ENCODE data around the gene PCDHGA12. TPM values are rescaled to one million over a fixed set of nuclear protein-coding genes. Genes with fewer than 3 reads are reported as not detected.
"Not testable (repeated sequence)": the region's sequence is repeated elsewhere in the genome, so short reads cannot be mapped to it uniquely, and the experiment has no call there.

PCDHGA12 gene
- total and polyA plus RNA-seq, 10 donors = 0.02 to 6.3 (median 4.8) TPM

GRCh38 chr5:141402553-141403243 lies 27.6 kb upstream of the PCDHGA12 start, which contains the start of gene PCDHGA9:
Gene PCDHGA9, plus strand, starts transcription at chr5:141402778. Its CDS starts 175 bp downstream, at chr5:141402953.
- Histone ChIP-seq H3K36me3 (peaks cover 0 to 7% (median 0%) of the 10 kb centered on the region in 6 donors), H3K9me3 (peaks cover 7 to 97% (median 89%) of the 10 kb centered on the region in 8 donors), H3K27me3 (replicated peaks in 1 of 7) (peaks cover 0 to 94% (median 19%) of the 10 kb centered on the region in 7 donors), H3K4me3 (peak within 1 kb of the TSS in 4 of 8 donors; percentile 5 to 61 (median 23)), H3K4me1 (no peaks in the 10 kb centered on the region), H3K27ac (no peak within 1 kb of the TSS)
- peak in 4 of 11 experiments; percentile 8 to 19 (median 16) for TF ChIP-seq CTCF (IDR thresholded peaks at IDR 0.05 in 8 of 11, conservative IDR thresholded peaks at IDR 0.05 in 3 of 11)
- TF ChIP-seq POLR2AphosphoS5 (IDR thresholded peaks at IDR 0.05) = no peak
- peak; percentile 59 for DNase-seq
- 12 to 30% (median 20%) methylated on average over 23 to 27 of the region's 27 CpGs for WGBS, 5 donors
- intact Hi-C loops (cut with DNase I; ENCODE audit: low total_unique reads) = no loop called here

GRCh38 chr5:141403387-141403786 lies 26.9 kb upstream of the PCDHGA12 start:
- peaks cover 0 to 97% (median 25%) of the 10 kb centered on the region in 7 donors for H3K27me3 ChIP-seq (replicated peaks in 1 of 7)
- H3K9me3 ChIP-seq = peaks cover 7 to 100% (median 92%) of the 10 kb centered on the region in 8 donors
- no peaks in the 10 kb centered on the region for H3K4me1 ChIP-seq
- peaks cover 0 to 7% (median 0%) of the 10 kb centered on the region in 6 donors for H3K36me3 ChIP-seq
- intact Hi-C loops (cut with DNase I; ENCODE audit: low total_unique reads) = no loop called here
- TF ChIP-seq CTCF (IDR thresholded peaks at IDR 0.05 in 8 of 11, conservative IDR thresholded peaks at IDR 0.05 in 3 of 11) (no peak), POLR2A (IDR thresholded peaks at IDR 0.05) (no peak), POLR2AphosphoS5 (IDR thresholded peaks at IDR 0.05) (no peak)
- WGBS, 5 donors = 28 to 41% (median 34%) methylated on average over 20 to 22 of the region's 22 CpGs
- H3K4me3 ChIP-seq = peak overlapping the region in 1 of 8 donors; percentile 61
- DNase-seq = no peak
- no peak overlapping the region for H3K27ac ChIP-seq

- H3K27ac ChIP-seq; H3K4me1 ChIP-seq; intact Hi-C loops (cut with DNase I; ENCODE audit: low total_unique reads); H3K36me3 ChIP-seq: not testable (repeated sequence)
- peaks cover 0 to 99% (median 31%) of the 10 kb centered on the region in 7 donors for H3K27me3 ChIP-seq (replicated peaks in 1 of 7)
- DNase-seq = peak; percentile 84
- peak within 1 kb of the TSS in 5 of 8 donors; percentile 16 to 61 (median 19) for H3K4me3 ChIP-seq
- WGBS, 5 donors = 11 to 20% (median 16%) methylated on average over 35 to 51 of the region's 51 CpGs
- H3K9me3 ChIP-seq = peaks cover 4 to 99% (median 93%) of the 10 kb centered on the region in 8 donors
- peak in 9 of 11 experiments; percentile 6 to 49 (median 42) for TF ChIP-seq CTCF (IDR thresholded peaks at IDR 0.05 in 8 of 11, conservative IDR thresholded peaks at IDR 0.05 in 3 of 11)
Measured at GRCh38 chr5:141407790-141408505, 22.4 kb upstream of the PCDHGA12 start, which contains the start of gene PCDHGB6. Gene PCDHGB6, plus strand, starts transcription at chr5:141408021. Its CDS starts 182 bp downstream, at chr5:141408203.
